ENCODE data around the gene NEDD9. TPM values are rescaled to one million over a fixed set of nuclear protein-coding genes. Genes with fewer than 3 reads are reported as not detected.

NEDD9 gene
- total and polyA plus RNA-seq, 2 of the 4 experiments (the other 2 are of a cell fraction) = 7.6 to 16.5 TPM

DNA sequence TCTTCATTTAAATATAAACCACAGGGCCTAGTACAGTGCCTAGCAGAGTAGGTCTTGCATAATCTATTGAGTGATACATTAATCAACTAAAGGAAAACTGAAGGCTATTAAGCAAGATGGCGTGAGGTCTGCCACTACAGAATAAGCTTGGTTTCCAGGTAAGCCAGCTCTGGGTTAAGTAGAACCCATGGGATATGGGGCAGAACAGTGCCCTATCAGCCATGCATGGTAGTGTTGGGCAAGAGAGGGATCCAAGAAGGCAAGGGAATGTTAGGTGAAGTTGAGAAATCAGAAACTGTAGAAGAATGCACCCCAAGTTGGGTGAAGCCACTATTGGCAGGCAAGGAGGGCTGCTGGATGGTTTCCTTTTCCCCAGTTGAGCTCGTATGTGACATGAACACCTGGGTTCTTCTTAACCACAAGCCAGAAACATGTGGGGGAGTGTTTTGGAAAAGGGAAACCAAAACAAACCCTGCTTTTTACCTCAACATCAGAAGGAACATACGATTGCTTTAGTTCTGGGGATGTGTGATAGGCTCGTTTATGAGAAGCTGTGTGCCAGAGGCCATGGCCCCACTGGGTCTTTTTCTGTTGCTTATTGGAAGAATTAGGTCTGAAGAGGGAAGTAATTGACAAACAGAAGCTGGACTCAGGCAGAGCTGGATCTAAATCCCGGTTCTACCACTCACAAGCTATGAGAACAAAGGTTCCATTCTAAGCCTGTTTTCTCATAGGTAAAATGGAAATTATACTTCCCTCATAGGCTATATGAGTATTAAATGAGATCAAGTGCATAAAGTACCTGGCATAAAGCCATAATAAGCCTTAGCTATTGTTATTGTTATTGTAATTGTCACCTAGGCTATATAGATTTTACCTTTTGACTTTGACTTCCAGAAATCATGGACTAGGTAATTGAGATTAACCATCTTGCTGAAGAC, 33.5 kb downstream of the NEDD9 start:
- H2AFZ ChIP-seq (replicated peaks; ENCODE audit: low read length, poor library complexity) = no peak overlapping the region
- peak overlapping the region; percentile 58; the same call in 1 of the 2 replicates for H4K5ac ChIP-seq (ENCODE audit: low read depth, low read length)
- no peak for ATAC-seq (ENCODE audit: low read depth)
- no peaks in the 10 kb centered on the region for H3K27me3 ChIP-seq (ENCODE audit: control insufficient read depth, insufficient read depth, low read length)
- H4K91ac ChIP-seq (ENCODE audit: insufficient read depth, low read depth, low read length) = peak overlapping the region; percentile 78
- TF ChIP-seq RCOR1 (IDR thresholded peaks at IDR 0.05; ENCODE audit: insufficient replicate concordance, low read length) = no peak
- TF ChIP-seq CEBPB (IDR thresholded peaks at IDR 0.05; ENCODE audit: low read depth, low read length) = peak; percentile 24; the same call in 1 of the 2 replicates
- peaks cover 42 to 81% of the 10 kb centered on the region in 2 experiments for H3K79me1 ChIP-seq (ENCODE audit: low read depth in 1 of 2, low read length in 2 of 2)
- H3K23ac ChIP-seq (ENCODE audit: low read depth, low read length) = peak overlapping the region; percentile 50; the same call in 1 of the 2 replicates
- peak overlapping the region; percentile 52 to 90 for H4K8ac ChIP-seq (ENCODE audit: low read depth in 2 of 2, low read length in 2 of 2)
- peak overlapping the region; percentile 96 for H2BK120ac ChIP-seq (ENCODE audit: low read depth, low read length)
- H2BK20ac ChIP-seq (ENCODE audit: low read depth, low read length) = peak overlapping the region; percentile 97
- in situ Hi-C loops (cut with MboI; ENCODE audit: low sequenced_read_pairs) = no loop called here
- intact Hi-C loops (cut with micrococcal nuclease) = no loop called here
- no peak overlapping the region for H2AK9ac ChIP-seq (replicated peaks; ENCODE audit: low read depth, low read length, poor library complexity)
- H3K4me3 ChIP-seq (ENCODE audit: insufficient read depth, low read depth, low read length) = no peak overlapping the region
- H2BK15ac ChIP-seq (ENCODE audit: low read depth, low read length) = peak overlapping the region; percentile 64
- 88% methylated on average over 1 of the region's 5 CpGs; no CpG with 5 or more reads in 1 of the 2 experiments for WGBS, 2 experiments (ENCODE audit: extremely low coverage in 2 of 2, insufficient read length in 1 of 2)
- no TSS peak for BruUV-seq (replicated peaks)
- H2BK5ac ChIP-seq (ENCODE audit: low read depth, low read length, poor library complexity, severe bottlenecking) = peak overlapping the region; percentile 98
- no peak overlapping the region for H3K56ac ChIP-seq (ENCODE audit: extremely low read depth, insufficient read depth, low read length)
- peaks cover 48% of the 10 kb centered on the region for H3K4me1 ChIP-seq (ENCODE audit: control insufficient read depth, insufficient read depth, low read length)
- H3K14ac ChIP-seq (replicated peaks; ENCODE audit: low read depth, low read length) = peak overlapping the region; percentile 97
- H3K4me2 ChIP-seq (ENCODE audit: low read depth, low read length) = no peak overlapping the region
- H3K36me3 ChIP-seq (ENCODE audit: control insufficient read depth, insufficient read depth, low read length) = 0 out of 2 replicates have a peak, but pooled peaks cover 5% of the 10 kb centered on the region
- H3K9me1 ChIP-seq (ENCODE audit: insufficient read depth, low read length) = peaks cover 35% of the 10 kb centered on the region
- H3K27ac ChIP-seq (ENCODE audit: insufficient read depth, low read length) = peak overlapping the region; percentile 54; the same call in 1 of the 2 replicates
- ChIA-PET POLR2A (ENCODE audit: unreplicated experiment) (no interaction called here), CTCF (interaction anchor here (0.8 kb wide), 1 partner anchor 11 kb away, joined by 3 read pairs; no protein-coding TSS in a partner anchor)
- H3K9me3 ChIP-seq (ENCODE audit: control insufficient read depth, insufficient read depth, low read length) = no peaks in the 10 kb centered on the region
- H4K20me1 ChIP-seq (ENCODE audit: insufficient read depth, low read length) = peaks cover 4% of the 10 kb centered on the region; the same call in 1 of the 2 replicates
- H2AK5ac ChIP-seq (ENCODE audit: low read depth, low read length) = peak overlapping the region; percentile 83
- peak overlapping the region; percentile 91; the same call in 1 of the 2 replicates for H3K18ac ChIP-seq (ENCODE audit: low read depth, low read length)
- no peak overlapping the region for H3K9ac ChIP-seq (ENCODE audit: low read depth, low read length)
- DNase-seq = no peak
- H3K4ac ChIP-seq (ENCODE audit: low read depth, low read length) = peak overlapping the region; percentile 98
- dilution Hi-C loops (cut with HindIII; ENCODE audit: low sequenced_read_pairs, unreplicated experiment) = no loop called here

Data from IMR-90 (cell line).